Metanephros (tissue), 2 donors: ENCODE measurements around the gene RITA1. TPM values are rescaled to one million over a fixed set of nuclear protein-coding genes. Genes with fewer than 3 reads are reported as not detected.

Experiments used
- small RNA-seq: library from RNA; depleted of rRNA; stranded (forward); fragments of <200 nt; gene quantifications from one replicate; pipeline ENCODE3, GENCODE V24; 2014; ENCODE audit warnings: low replicate concordance
- total RNA-seq: library from RNA; depleted of rRNA; stranded (reverse); fragments of >200 nt; gene quantifications from one replicate; pipeline ENCODE4 v1.2.3, GENCODE V29; 2014

The RITA1 gene, protein sequence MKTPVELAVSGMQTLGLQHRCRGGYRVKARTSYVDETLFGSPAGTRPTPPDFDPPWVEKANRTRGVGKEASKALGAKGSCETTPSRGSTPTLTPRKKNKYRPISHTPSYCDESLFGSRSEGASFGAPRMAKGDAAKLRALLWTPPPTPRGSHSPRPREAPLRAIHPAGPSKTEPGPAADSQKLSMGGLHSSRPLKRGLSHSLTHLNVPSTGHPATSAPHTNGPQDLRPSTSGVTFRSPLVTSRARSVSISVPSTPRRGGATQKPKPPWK
- 12.8 TPM for total RNA-seq

DNA sequence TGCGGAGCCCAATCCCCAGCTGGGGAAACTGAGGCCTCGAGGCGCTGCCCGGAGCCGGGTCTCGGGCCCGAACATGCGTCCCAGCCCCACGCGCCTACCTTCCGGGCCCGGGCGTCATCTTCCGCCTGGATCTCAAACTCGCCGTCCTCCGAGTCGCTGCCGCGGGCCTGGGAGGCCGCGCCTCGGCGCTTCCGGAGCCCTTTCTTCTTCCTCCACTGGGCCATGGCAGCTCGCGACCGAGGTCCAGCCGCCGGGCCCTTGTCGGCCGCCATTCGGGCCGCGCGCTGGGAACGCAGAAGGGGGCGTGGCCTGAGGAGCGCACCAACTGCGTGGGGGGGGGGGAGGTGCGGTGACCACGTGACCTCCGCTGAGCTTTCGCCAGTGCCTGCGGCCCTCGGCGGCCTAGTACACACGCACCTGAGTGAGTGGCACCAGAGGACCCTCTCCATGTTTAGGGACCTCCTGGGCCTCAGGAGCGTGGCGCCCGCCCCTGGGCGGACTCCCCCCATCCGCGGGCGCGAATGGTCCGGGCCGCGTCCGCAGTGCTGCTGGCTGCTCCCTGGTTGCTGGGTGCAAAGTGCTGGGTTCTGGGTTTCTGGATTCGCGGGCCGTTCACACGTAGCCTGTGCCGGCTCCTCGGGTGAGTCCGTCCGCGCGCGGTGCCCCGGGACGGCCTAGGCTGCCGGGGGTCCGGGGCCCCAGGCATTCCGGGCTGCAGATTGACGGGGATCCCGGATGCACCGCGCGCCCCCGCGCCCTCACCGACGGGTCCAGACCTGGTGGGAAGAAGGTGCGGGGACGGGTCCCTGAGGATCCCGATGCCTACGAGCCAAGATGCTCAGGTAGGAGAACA is at the start of gene RITA1, which contains the start of gene DDX54:
RITA1 (plus strand) TSS at position 542 of the 853 bp plus-strand sequence. CDS start 1,026 bp downstream, outside the sequence.
DDX54 (minus strand) TSS at position 299 of the 853 bp plus-strand sequence; CDS start at position 272, 27 bp downstream.

GRCh38 chr12:113149361-113150150 is 36.0 kb upstream of the RITA1 start, which contains the start of gene CFAP73:
TSS of gene CFAP73 (plus strand) at chr12:113149724. CDS start at chr12:113149858, 134 bp downstream.

DNA sequence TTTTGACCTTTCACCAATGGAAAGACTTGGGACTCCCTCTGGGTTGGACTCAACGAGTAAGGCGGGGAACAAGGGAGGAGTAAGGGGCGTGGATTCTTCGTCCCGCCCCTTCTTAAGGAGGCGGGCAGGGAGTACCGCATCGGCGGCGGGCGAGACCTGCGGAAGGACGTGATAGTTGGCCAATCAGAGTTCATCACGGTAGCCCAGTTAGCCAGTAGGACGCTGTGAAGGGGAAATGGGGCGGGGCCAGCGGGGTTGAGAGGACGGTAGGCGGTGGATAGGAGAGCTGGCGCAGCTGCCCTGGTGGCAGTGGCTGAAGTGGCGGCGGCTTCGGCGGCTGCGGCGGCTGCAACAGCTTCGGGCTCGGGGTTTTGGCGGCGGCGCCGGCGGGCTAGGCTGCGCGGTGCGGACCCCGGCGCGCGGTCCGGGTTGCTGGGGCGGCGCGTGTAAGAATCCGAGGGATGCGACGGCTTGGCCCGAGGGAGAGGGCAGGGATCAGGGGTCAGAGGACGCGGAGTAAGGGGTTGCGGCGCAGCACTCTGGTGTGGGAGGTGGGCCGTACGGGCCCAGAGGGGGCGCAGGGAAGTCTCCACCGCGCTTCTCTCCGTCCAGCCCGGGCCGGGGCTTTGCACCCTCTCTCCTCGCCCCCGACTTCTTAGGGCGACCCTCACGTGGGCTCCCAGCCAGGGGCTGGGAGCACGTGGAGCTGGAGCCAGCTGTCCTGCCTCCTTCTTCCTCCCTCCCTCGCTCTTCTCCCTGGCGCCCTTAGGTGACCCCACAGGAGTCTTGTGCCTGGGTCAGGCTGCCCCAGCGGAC is 35.9 kb downstream of the RITA1 start, which contains the start of gene TPCN1:
TPCN1 (plus strand) TSS at position 284 of the 816 bp plus-strand sequence. CDS start 5,389 bp downstream, outside the sequence.

Small RNA genes lying within 50 kb of the gene (small RNA-seq; reads per million reads assigned to genes)
- not detected for gene MIR7106
- gene RF00019 = not detected

Other genes with a start within 250 kb of the RITA1 start
- 16.7 TPM for gene OAS3, start 247.2 kb upstream of the RITA1 start, total RNA-seq
- 5.3 TPM for gene OAS2, start 207.2 kb upstream of the RITA1 start, total RNA-seq
- 20.1 TPM for gene DTX1, start 129.0 kb upstream of the RITA1 start, total RNA-seq
- 15.1 TPM for gene RASAL1, start 50.0 kb upstream of the RITA1 start, total RNA-seq
- 0.76 TPM for gene CFAP73, start 36.0 kb upstream of the RITA1 start, total RNA-seq
- 45.1 TPM for gene DDX54, start 243 bp upstream of the RITA1 start, total RNA-seq
- 47.5 TPM for gene TPCN1, start 35.7 kb downstream of the RITA1 start, total RNA-seq
- 20.8 TPM for gene SLC8B1, start 149.4 kb downstream of the RITA1 start, total RNA-seq
- gene PLBD2, start 172.9 kb downstream of the RITA1 start, total RNA-seq = 18.1 TPM
- gene SDS, start 218.2 kb downstream of the RITA1 start, total RNA-seq = not detected
- gene SDSL, start 236.7 kb downstream of the RITA1 start, total RNA-seq = 8.3 TPM